GDM1 (cell line): ENCODE measurements around the gene LEFTY1.

ENCODE experiments used
- DNase-seq: peaks from one replicate; lab custom pipeline; 2025; lab: John Stamatoyannopoulos, UW

Gene LEFTY1

DNA sequence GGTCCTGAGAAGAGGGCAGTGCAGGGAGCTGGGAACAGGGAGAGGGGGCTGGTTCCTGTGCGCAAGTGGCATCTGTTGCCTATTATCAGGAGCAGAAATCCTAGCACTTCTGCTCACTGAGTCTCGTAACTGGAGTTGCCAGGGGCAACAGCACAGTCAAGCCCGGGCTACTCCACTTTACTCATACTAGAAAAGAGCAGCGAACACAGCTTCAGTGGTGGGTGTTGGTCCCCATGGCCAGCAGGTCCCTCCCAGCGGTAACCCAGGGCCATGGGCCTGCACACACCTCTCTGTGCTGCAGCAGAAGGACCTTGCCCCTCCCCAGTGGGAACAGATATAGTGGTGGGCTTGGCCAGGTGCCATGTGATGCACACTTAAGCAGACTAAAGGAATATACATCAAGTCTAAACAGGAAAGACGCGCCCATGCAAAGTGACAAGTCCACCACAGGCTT, 26.6 kb upstream of the LEFTY1 start:
- DNase-seq = no peak

DNA sequence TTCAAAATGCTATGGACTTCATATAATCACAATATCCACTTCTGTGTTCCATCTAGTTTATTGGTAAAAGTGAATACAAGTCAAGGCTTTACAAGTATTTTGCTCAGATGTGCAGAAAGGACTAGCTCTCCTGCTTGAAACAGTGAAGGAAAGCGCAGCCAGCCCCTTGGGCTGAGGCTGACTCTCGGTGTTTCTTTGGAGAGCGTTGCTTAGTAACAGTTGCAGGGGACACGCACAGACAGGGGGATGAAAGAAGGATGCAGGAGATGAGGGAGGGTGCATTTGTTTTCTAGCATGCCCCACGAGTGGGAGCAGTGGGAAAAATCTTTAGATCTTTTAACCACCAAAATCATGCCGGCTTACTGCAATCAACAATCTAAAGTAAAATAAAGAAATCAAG, 26.0 kb upstream of the LEFTY1 start:
- no peak for DNase-seq

DNA sequence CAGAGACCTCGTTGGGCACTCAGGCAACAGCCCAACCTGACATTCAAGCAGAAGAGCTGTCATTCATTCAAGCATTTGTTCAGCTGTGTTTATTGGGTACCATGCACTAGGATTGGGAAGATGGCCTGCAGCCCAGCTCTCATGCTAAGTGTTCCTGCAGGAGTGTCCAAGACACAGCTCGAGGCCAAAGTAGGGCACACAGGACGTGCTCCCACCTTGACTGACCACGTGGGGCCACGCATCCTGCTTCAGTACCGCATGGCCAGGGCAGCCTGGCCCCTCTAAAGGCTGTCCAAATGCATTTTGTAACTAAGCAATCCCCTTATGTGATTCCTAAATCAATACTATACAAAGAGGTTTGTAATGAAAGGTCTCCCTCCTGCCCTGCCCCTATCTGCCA, 25.4 kb upstream of the LEFTY1 start:
- DNase-seq = no peak

DNA sequence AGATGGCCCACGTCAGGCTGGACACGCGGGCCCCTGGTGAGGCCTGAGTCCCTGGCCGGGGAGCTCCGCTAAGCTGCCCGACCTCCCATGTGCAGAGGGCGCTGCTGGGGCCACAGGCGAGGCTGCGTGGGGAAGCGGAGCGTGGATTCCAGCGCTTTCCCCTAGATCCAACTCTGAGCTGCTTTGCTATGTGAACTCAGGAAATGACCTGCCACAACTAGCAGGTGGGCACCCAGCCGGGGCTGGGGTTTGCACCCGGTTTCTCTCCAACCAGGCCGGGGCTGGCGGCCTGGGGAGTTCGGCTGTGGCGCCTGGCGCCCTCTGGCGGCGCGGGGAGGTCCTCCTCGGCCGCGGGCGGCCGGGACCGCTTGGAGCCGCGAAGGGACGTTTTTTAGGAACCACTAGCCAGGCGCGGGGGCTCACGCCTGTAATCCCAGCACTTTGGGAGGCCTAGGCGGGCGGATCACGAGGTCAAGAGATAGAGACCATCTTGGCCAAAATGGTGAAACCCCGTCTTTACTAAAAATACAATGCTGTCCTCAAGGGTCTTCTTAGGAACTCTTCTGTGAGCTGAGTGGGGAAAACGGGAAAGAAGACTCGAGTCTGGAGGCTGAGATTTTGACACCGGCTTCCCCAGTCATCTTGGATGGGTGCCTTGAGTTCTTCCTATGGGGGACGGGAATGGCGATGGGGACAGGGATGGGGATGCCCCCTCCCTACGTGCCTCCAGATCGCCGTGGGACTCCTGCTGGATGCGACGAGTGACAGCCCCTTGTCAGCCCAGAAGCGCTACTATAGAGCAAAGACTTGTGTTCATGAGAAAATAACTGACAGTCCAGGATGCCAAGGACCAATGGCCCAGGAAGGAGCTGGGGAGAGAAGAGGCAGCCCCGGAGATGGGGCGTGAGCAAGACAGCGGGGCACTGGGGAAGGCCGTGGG, 22.5 kb upstream of the LEFTY1 start:
- no peak for DNase-seq

DNA sequence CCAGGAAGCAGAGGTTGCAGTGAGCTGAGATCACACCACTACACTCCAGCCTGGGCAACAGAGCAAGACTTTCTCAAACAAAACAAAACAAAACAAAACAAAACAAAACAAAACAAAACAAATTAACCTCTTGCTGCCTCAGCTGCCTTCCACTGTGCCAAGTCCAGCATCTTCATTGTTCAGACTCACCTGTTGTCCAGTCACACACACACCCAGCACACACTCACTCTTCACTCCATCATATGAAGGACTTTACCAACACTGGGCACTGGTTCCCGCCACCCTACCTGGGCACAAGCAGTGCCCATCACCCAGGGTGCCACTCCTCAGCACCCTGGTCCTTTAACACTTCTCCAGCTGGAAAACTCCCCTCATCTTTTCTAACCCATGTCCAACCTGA, 20.5 kb upstream of the LEFTY1 start:
- no peak for DNase-seq

DNA sequence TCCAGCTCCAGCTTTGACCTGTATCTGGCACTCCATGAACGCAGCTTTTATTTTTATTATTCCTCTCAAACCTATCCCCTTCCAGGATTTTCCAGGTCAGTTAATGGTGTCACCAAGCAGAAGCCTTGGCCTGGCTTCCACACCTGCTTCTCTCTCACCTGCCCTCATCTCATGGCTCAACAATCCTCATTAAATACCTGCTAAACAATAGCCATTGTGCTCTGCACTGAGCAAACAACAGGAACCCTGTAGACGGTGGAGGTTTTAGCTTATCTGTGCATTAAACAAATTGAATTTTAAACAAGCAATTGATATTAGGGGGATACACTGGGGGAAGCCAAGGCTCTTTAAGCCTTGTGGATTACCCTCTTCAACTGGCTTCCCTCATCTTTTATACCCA, 19.8 kb upstream of the LEFTY1 start:
- no peak for DNase-seq

DNA sequence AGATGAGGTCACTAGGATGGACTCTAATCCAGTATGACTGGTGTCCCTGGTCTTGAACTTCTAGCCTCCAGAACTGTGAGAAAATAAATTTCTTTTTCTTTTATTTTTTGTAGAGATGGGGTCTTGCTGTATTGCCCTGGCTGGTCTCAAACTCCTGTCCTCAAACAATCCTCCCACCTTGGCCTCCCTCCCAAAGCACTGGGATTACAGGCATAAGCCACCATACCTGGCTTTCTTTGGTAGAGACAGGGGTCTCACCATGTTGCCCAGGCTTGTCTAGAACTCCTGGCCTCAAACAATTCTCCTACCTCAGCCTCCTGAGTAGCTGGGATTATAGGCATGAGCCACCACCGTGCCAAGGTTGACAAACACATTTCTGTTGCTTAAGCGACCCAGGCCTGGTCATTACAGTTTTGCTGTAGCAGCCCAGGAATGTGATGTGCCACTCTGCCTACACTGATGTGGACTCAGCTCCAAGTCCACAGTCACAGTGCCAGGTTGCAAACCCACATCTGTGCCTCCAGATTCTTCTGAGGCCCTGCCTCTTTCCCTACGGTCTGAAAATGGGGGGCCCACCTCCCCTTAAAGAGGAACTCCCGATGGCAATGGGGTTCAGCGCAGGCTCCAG, 19.2 kb upstream of the LEFTY1 start:
- no peak for DNase-seq

DNA sequence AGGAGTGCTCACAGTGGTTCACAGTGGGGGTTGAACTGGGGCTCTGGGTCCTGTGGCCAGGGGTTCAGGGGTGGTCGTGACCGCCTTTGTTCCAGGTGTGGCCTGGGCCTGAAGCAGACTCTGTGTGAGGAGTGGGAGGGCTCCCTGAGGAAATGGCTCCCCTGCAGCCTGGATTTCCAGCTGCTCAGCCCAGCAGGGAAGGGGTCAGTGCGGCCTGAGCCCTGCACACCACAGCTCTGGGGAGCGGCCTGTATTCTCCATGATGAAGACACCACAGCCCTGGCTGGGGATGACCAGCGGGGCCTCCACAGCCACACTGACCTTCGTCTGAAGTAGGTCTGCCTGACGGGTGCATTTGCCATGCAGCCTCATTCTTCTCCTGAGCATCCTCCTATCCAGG, 18.4 kb upstream of the LEFTY1 start:
- no peak for DNase-seq

DNA sequence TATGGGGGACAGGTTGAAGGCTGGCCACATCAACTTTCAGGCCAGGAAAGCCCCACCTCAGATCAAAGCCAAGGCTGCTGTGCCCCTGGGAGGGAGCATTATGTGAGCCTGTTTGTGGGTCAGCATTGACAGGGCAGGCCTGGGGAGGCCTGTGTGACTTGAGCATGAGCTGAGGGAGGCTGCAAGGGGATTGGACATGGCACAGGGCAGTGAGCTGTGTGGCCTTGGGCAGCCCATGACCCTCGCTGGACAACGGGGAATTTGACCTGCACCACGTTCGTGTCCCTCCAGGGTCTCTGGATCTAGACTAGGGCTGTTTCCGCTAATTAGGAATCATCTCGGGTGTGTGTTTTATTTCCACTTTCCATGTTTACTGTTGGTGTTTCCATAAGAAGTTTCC, 17.5 kb upstream of the LEFTY1 start:
- no peak for DNase-seq

DNA sequence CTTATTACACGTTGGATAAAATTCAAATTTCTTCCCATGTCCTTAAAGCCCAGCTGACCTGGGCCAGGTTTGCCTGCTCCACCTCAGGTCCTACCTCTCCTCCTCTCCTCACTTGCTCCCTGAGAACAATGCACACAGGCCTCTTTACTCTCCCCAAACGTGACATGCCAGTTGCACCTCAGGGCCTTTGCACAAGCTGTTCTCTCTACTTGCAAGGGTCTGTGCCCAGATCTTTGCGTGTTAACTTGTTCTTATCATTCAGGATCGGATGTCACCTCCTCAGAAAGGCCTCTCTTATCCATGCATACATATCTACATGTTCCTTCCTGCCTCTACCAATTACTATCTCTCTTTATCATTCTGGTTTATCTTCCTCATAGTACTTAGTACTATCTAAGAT, 14.7 kb upstream of the LEFTY1 start:
- no peak for DNase-seq

DNA sequence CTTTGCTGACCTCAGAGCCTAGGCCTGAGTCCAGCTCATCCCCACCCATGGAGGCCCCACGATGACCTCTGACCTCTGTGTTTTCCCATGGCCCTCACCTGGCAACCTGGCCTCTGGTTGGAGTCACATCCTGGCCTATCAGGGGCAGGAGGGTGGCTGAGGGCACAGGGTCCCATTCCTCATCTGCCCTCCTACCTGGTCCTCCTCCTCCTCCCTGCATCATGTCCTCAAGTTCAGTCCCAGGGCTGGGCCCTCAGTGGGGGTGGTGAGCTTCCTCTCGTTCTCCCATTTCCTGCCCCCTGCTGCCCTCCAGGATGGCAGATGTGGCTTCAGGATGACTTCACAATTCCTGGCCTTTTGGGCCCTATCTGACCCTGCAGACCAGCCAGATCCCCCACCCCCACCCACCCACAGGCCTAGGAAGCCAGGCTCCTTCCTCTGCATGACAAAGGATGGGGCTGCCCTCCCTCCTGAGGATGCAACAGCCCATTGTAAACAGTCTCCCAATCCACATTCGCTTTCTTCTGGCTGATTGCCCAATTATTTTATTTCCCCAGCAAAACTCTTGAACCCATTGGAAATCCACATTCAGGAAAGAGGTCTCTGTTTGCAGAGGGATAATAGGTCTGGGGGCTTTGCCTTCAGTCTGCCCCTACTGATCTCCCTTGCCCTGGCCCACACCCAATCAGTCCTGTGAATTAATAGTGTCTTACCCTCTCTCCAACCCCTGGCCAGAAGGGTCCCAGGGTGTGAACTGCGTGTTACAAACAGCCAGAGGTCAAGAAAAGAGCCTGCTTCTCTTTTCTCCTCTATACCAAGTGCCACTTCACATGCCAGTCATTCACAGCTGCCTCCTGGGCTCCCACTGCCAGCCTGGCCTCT, 10.3 kb upstream of the LEFTY1 start:
- DNase-seq = no peak

DNA sequence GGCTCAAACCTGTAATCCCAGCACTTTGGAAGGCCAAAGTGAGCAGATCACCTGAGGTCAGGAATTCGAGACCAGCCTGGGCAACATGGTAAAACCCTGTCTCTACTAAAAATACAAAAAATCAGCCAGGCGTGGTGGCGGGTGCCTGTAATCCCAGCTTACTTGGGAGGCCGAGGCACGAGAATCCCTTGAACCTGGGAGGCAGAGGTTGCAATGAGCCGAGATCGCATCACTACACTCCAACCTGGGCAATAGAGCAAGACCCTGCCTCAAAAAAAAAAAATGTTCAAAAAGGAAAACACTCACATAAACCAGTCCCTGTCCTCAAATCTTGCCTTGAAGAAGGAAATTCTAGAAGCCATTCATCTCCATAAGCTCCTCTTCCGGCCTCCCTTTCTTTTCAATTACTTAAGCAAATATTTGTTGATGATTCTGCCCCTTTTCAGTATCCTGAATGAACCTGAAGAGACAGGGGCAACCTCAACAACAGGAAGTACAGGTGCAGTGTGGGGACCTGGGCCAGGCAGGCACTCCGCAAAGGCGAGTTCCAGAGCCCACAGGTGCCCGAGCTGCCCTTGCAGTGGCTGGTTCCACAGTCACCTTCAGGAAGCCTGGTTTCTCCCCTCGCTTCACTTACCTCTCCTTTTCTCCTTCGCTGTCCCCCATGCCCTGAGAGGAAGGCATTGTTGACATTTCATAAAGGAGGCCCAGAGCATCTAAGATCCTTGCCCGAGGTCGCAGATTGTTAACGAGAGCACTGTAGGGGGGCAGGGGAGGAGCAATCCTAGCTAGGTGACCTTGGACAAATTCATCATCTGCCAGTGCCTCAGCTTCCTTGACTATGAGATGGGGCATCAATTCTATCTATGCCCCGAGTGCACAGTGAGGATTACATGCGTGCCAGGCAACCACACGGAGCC, 8.9 kb upstream of the LEFTY1 start:
- DNase-seq = no peak

DNA sequence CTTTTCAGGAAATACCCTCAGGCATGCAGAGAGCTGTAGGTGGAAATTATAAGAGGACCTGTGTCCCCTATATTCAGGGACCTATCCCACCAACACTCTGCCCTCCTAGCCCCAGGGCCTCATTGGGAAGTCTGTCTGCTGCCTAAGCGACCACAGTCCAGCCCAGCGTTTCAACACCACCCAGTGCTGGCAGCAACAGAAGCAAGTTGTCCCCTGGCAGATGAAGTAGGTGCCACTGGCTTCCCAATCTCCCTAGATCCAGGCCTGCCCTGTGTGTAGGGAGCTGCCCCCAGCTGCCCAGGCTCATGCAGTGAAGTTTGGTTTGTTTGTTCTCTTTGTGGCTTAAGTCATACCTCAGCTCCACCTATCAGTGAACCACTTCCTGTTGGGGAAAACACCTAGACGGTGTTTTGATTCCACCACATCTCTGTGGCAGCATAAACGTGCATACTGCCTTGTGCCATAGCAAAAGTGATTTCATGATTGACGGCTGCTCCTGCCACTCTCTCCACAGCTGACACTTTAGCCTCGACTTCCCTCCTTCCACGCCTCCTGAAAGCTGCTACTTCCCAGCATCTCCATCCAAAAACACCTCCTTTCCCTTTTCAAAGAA, 8.1 kb upstream of the LEFTY1 start:
- no peak for DNase-seq

DNA sequence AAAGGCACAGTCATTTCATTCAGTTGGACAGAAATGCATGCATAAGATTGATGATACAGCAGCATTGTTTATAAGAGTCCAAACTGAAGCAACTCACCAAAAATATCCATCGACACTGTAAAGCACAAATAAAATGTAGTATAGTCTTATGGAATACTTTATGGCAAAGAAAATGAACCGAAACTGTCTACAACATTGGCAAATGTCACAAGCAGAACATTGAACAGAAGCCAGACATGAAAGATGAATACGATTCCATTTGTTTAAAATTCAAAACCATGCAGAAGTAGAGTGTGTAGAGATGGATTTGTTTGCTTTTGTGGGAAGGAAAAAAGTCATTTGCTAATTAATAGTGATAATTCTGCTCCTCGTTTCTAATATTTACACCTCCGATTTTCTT, 7.5 kb upstream of the LEFTY1 start:
- DNase-seq = no peak

DNA sequence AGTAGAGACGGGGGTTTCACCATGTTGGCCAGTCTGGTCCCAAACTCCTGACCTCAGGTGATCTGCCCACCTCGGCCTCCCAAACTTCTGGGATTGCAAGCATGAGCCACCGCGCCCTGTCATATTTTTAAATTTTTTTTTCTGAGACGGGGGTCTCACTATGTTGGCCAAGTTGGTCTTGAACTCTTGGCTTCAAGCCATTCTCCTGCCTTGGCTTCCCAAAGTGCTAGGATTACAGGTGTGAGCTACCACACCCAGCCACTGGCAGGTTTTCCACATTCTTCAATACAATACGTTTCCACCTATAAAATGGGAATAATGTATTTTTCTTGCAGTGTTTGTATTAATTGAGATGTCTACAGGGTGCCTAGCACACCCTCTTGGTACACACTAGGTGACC, 3.4 kb upstream of the LEFTY1 start:
- DNase-seq = no peak

DNA sequence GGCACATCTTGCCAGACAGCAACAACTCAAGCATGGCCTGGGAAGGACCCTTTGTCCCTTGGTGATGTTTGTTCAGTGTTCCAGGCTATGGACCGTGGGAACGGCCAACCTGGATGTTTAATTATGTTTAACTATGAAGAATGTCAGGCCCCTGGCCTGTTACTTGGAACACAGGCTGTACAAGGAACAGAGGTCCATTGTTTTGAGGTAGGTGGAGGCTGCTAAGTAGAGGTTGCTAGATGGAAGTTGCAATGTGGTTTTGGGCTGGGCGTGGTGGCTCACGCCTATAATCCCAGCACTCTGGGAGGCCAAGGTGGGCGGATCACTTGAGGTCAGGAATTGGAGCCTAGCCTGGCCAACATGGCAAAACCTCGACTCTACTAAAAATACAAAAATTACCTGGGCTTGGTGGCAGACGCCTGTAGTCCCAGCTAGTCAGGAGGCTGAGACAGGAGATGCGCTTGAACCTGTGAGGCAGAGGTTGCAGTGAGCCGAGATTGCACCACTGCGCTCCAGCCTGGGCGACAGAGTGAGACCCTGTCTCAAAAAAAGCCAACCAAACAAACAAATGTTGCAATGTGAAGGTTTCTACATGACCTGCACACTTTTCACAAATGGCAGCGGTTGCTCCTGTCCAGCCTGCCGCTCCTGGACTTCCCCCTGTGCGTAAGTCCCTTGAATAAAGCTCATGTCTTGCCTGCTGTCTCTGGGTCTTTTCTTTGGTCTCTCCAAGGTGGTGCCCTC, 2.5 kb upstream of the LEFTY1 start:
- no peak for DNase-seq

DNA sequence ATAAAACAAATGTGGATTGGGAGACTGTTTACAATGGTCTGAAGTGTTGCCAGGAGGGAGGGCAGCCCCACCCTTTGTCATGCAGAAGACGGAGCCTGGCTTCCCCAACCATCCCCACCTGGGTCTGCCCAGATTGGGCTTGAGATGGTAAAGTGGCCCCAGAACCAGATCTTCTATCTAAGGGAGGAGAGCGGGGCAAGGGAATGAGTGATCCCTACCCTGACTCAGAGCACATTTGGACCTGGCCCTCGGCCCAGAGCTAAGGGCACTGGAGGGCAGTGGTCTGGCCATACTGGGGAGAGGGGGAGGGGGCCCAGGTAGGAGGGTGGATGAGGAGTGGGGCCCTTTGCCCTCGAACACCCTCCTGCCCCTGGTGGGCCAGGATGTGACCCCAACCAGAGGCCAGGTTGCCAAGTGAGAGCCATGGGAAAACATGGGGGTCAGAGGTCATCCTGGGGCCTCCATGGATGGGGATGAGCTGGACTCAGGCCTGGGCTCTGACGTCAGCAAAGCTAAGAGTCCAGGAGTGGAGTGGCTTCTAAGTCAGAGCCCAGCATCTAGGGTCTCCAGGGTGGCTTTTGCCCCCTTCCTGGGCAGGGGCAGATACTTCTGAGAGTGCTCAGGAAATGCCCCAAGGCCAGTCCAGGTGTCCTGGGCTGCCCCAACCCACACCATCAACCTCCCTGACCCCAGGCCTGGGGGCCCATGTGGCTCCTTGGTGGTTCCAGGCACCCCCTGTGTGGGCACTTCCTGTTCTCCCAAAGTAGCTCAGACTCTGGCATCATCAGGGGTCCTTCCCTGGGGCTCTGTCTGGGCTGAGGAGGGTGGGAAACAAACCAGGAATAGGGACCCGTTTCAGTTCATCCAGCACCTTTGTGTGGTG, 1.6 kb upstream of the LEFTY1 start:
- no peak for DNase-seq

DNA sequence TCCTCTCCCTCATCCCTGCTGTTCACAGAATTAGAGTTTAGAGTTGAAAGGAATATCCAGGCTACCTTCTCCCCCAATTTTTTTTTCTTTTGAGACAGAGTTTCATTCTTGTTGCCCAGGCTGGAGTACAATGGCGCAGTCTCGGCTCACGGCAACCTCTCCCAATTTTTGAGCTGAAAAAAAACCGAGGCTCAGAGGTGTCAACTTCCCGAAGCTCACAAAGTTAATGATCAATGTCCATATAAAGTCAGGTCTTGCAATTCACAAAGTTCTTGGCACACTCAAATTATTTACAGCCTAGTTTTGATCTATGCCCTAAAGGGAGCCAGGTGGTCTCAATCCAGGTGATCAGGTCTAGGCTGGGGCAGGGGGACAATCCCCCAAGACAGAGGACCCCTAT, 797 bp upstream of the LEFTY1 start:
- DNase-seq = no peak

DNA sequence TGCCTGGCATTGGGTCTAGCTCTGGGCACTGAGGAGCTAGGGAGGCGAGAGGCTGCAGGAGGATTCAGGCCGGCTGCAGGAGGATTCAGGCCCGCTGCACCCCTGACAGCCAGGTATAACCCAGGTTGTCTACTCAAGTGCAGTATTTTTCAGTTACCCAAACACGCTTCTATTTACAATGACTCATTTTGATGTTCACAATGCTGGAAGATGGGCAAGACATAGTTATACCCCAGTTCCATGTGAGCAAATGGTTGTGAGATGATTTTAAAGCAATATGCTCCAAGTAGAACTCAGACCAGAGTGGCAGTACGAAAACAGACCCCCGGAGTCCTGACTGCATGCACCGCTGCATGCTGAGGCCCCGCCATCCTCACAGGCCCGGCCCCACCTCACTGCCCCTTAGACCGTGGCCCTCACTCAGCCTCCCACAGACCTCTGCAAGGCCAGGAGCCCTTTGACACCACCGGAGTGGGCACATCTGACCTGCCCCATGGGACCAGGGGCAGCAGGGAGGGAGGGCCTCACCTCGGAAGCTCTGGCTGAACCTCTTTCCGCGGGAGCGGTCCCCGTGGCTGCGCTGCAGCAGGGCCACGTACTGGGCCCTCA, 553 bp downstream of the LEFTY1 start:
- no peak for DNase-seq
